Breast epithelium (tissue), 3 donors: ENCODE results near the gene ZNF787.

Experiments
- POLR2AphosphoS5 ChIP-seq, 3 donors: sonication (generic); formaldehyde crosslinking; IDR thresholded peaks; one replicate each; pipeline ENCODE4 v1.6.1; 2017; ENCODE audit warnings: antibody characterized with exemption in 3 of 3
- TF ChIP-seq, protein P1 (sequence below), 3 donors: fragments of 450-650 bp; IDR thresholded peaks; one replicate each; pipeline ENCODE4 v1.5.1; 2016 to 2017; ENCODE audit warnings: antibody characterized with exemption in 3 of 3, mild to moderate bottlenecking in 3 of 3, moderate library complexity in 3 of 3

DNA sequence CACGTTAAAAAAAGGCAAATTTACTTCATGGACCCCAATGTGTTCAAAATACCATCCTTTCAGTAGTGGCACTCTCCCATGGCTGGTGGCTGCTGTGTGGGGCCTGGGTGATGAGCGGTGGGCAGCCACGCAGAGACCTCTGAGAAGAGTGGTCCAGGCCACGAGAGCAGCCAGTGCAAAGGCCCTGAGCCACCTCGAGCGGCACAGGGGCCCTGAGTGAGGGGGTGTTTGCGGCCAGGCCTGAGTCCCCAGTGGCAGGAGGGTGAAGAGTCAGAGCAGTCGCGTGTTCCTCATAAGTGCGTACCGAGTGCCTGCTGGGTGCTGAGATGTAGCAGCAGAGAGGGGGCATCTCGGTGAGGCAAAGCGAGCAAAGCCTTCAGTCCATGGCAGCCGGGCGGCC lies 27.0 kb upstream of the ZNF787 start:
- TF ChIP-seq, protein P1, sequence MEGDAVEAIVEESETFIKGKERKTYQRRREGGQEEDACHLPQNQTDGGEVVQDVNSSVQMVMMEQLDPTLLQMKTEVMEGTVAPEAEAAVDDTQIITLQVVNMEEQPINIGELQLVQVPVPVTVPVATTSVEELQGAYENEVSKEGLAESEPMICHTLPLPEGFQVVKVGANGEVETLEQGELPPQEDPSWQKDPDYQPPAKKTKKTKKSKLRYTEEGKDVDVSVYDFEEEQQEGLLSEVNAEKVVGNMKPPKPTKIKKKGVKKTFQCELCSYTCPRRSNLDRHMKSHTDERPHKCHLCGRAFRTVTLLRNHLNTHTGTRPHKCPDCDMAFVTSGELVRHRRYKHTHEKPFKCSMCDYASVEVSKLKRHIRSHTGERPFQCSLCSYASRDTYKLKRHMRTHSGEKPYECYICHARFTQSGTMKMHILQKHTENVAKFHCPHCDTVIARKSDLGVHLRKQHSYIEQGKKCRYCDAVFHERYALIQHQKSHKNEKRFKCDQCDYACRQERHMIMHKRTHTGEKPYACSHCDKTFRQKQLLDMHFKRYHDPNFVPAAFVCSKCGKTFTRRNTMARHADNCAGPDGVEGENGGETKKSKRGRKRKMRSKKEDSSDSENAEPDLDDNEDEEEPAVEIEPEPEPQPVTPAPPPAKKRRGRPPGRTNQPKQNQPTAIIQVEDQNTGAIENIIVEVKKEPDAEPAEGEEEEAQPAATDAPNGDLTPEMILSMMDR (IDR thresholded peaks at IDR 0.05): no peak
- no peak for TF ChIP-seq POLR2AphosphoS5 (IDR thresholded peaks at IDR 0.05)
